OCI-LY7 (cell line): ENCODE results near the gene ITGA3. TPM values are rescaled to one million over a fixed set of nuclear protein-coding genes. Genes with fewer than 3 reads are reported as not detected.

Experiments used
- BruUV-seq: library from RNA; stranded (reverse); fragments of 400-500 nt; replicated peaks from 2 replicates; lab custom pipeline; 2021; lab: Mats Ljungman, UMichigan
- CTCF ChIA-PET: fragments of 300-600 bp; sonication (Branson Sonifier 250); formaldehyde crosslinking; loops from one replicate; lab custom pipeline; 2022; ENCODE audit warnings: antibody characterized with exemption; ENCODE audit not compliant: unreplicated experiment; lab: Charles Lee
- POLR2A ChIA-PET: fragments of 300-600 bp; sonication (Branson Sonifier 250); formaldehyde crosslinking; loops from one replicate; lab custom pipeline; 2022; ENCODE audit warnings: antibody characterized with exemption; lab: Charles Lee
- DNase-seq: peaks from one replicate; pipeline ENCODE4 v3.0.0-alpha.2; 2015; ENCODE audit warnings: low spot score
- H2AFZ ChIP-seq: fragments of 200-600 bp; sonication (generic), shearing (Covaris generic); 2 replicates; pipeline ENCODE4 v1.6.1; 2014; ENCODE audit warnings: mild to moderate bottlenecking, antibody characterized with exemption, low read length, moderate library complexity
- H3K27ac ChIP-seq: fragments of 200-600 bp; sonication (generic); 2 replicates; pipeline ENCODE4 v1.5.1; 2014; ENCODE audit warnings: mixed run types, low read depth, mild to moderate bottlenecking, moderate library complexity, low read length, inconsistent platforms; ENCODE audit not compliant: poor library complexity, severe bottlenecking
- H3K36me3 ChIP-seq: fragments of 200-600 bp; sonication (generic); 2 replicates; pipeline ENCODE4 v1.6.1; 2014; ENCODE audit warnings: mild to moderate bottlenecking, antibody characterized with exemption, low read length, moderate library complexity, mixed read lengths; ENCODE audit not compliant: insufficient read depth
- H3K4me1 ChIP-seq: fragments of 200-600 bp; sonication (generic); 2 replicates; pipeline ENCODE4 v1.5.1; 2014; ENCODE audit warnings: mild to moderate bottlenecking, low read length; ENCODE audit not compliant: insufficient read depth, poor library complexity, severe bottlenecking
- H3K4me2 ChIP-seq: fragments of 200-600 bp; sonication (generic); 2 replicates; pipeline ENCODE4 v1.6.1; 2014; ENCODE audit warnings: mild to moderate bottlenecking, low read length
- H3K4me3 ChIP-seq: fragments of 200-600 bp; sonication (generic); 2 replicates; pipeline ENCODE4 v1.5.1; 2014; ENCODE audit warnings: mild to moderate bottlenecking, low read depth, low read length; ENCODE audit not compliant: poor library complexity, severe bottlenecking
- H3K79me2 ChIP-seq: fragments of 200-600 bp; sonication (generic); 2 replicates; pipeline ENCODE4 v1.6.1; 2016; ENCODE audit warnings: low read depth, mild to moderate bottlenecking, low read length, moderate library complexity, mixed read lengths; ENCODE audit not compliant: insufficient read depth
- H3K9me2 ChIP-seq: fragments of 200-600 bp; sonication (generic); 2 replicates; pipeline ENCODE4 v1.6.1; 2016; ENCODE audit warnings: mild to moderate bottlenecking, low read length, mixed read lengths; ENCODE audit not compliant: insufficient read depth
- H3K9me3 ChIP-seq: fragments of 200-600 bp; sonication (generic); 2 replicates; pipeline ENCODE4 v1.6.1; 2014; ENCODE audit warnings: mild to moderate bottlenecking, mixed run types, low read length, mixed read lengths
- H4K20me1 ChIP-seq: fragments of 200-600 bp; sonication (generic); 2 replicates; pipeline ENCODE4 v1.6.1; 2014; ENCODE audit warnings: mild to moderate bottlenecking, antibody characterized with exemption, low read length, moderate library complexity, mixed read lengths; ENCODE audit not compliant: insufficient read depth
- EZH2phosphoT487 ChIP-seq: fragments of 200-600 bp; sonication (generic); IDR thresholded peaks from 2 replicates; pipeline ENCODE4 v1.6.1; 2018; ENCODE audit warnings: low read depth, borderline replicate concordance, mild to moderate bottlenecking, mixed run types, antibody characterized with exemption, low read length, moderate library complexity, mixed read lengths
- intact Hi-C: fragments of 100-400 bp; cut with micrococcal nuclease; formaldehyde crosslinking; loops from one replicate; pipeline ENCODE4 v1.10.0; 2022; ENCODE audit not compliant: unreplicated experiment
- total RNA-seq, 2 experiments: library from RNA; depleted of rRNA in 1 of 2; stranded (reverse); fragments of >200 nt in 1 of 2; shearing (Covaris generic) in 1 of 2; gene quantifications; 2 replicates each; pipeline ENCODE4 v1.2.3, GENCODE V29; 2014 to 2022
- TF ChIP-seq, protein P1 (sequence below): fragments of 200-600 bp; sonication (generic); conservative IDR thresholded peaks from 2 replicates; pipeline ENCODE4 v1.5.1; 2014; ENCODE audit warnings: mild to moderate bottlenecking, antibody characterized with exemption, low read length, moderate library complexity, mixed read lengths

ITGA3 gene
- total RNA-seq, 2 experiments from 2014 or later = 15.2 to 30.7 TPM

DNA sequence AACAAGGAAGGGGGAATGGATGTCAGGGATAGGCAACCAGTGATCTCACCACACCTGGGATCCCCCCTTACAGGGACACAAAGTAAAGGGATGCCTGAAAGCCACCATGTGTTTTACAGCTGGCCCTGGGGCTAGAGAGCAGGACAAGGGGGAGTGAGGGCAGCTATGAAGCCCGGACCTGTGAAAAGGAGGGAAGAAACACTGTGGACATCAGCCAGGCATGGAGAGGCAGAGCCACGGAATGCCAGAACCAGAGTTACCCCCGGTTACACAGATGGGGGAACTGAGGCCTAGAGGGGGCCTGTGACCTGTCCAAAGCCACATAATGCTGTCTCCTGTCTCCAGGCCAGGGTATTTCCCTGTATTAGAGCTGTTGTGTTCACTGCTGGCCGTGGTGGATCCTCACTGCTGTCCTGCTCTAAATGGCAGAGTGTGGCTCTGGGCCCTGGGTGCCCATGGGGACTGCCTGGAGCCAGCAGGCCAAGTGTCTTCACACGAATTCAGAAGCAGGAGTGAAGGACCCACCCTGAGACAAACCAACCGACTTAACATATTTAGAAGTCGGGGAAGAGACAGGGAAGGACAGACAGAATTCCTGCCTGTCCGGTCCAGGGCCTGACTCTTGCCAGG is 29.7 kb upstream of the ITGA3 start:
- H3K9me2 ChIP-seq = no peaks in the 10 kb centered on the region
- no peak overlapping the region for H2AFZ ChIP-seq
- intact Hi-C loops = loop anchor here (1.0 to 2.0 kb wide), 2 partner anchors 30 to 69 kb away; partner anchors contain the start of genes ITGA3 and PDK2
- no peaks in the 10 kb centered on the region for H4K20me1 ChIP-seq
- H3K9me3 ChIP-seq = peaks cover 15% of the 10 kb centered on the region
- ChIA-PET POLR2A (no interaction called here), CTCF (interaction anchor here (1.3 kb wide), 1 partner anchor 61 kb away, joined by 4 read pairs; no protein-coding TSS in a partner anchor)
- H3K4me2 ChIP-seq = no peak overlapping the region
- no TSS peak for BruUV-seq
- no peaks in the 10 kb centered on the region for H3K36me3 ChIP-seq
- H3K79me2 ChIP-seq = no peaks in the 10 kb centered on the region
- no peak overlapping the region for H3K27ac ChIP-seq
- DNase-seq = no peak
- no peak overlapping the region for H3K4me3 ChIP-seq
- peaks cover 4% of the 10 kb centered on the region for H3K4me1 ChIP-seq
- TF ChIP-seq, protein P1, sequence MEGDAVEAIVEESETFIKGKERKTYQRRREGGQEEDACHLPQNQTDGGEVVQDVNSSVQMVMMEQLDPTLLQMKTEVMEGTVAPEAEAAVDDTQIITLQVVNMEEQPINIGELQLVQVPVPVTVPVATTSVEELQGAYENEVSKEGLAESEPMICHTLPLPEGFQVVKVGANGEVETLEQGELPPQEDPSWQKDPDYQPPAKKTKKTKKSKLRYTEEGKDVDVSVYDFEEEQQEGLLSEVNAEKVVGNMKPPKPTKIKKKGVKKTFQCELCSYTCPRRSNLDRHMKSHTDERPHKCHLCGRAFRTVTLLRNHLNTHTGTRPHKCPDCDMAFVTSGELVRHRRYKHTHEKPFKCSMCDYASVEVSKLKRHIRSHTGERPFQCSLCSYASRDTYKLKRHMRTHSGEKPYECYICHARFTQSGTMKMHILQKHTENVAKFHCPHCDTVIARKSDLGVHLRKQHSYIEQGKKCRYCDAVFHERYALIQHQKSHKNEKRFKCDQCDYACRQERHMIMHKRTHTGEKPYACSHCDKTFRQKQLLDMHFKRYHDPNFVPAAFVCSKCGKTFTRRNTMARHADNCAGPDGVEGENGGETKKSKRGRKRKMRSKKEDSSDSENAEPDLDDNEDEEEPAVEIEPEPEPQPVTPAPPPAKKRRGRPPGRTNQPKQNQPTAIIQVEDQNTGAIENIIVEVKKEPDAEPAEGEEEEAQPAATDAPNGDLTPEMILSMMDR = no peak
- TF ChIP-seq EZH2phosphoT487 = no peak

DNA sequence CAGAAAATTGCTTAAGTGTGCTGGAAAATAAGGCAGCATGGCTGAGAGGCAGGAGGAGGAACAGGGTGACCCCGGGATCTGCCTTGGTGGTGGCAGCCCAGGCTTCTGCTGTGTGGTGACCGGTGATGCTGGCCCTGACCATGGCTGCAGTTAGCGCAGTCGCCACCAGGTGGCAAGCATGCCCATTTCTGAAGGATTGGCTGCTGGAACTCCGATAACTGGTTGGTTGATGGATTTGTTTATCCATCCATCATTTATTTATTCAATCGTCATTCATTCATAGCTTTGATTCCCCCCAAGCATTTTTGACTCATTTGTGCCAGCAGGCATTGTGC is 29.1 kb upstream of the ITGA3 start:
- Histone ChIP-seq H3K4me3 (no peak overlapping the region), H3K9me3 (peaks cover 15% of the 10 kb centered on the region), H3K4me2 (peak overlapping the region; percentile 15), H3K4me1 (peaks cover 4% of the 10 kb centered on the region), H3K9me2 (no peaks in the 10 kb centered on the region), H3K27ac (no peak overlapping the region), H3K79me2 (no peaks in the 10 kb centered on the region), H3K36me3 (no peaks in the 10 kb centered on the region), H4K20me1 (no peaks in the 10 kb centered on the region), H2AFZ (peak overlapping the region; percentile 32; the same call in 1 of the 2 replicates)
- intact Hi-C loops = loop anchor here (1.0 to 2.0 kb wide), 3 partner anchors 29 to 68 kb away; partner anchors contain the start of genes ITGA3 and PDK2
- no TSS peak for BruUV-seq
- TF ChIP-seq EZH2phosphoT487 = no peak
- TF ChIP-seq, protein P1 = peak; percentile 96
- ChIA-PET CTCF (interaction anchor here (1.3 kb wide), 1 partner anchor 61 kb away, joined by 4 read pairs; no protein-coding TSS in a partner anchor), POLR2A (no interaction called here)
- DNase-seq = peak; percentile 64
